AG09309 (cell line): Measurements from ENCODE around the gene RTRAF.

Experiments used
- DNase-seq: peaks from one replicate; pipeline ENCODE4 v3.0.0-alpha.2; 2010; ENCODE audit warnings: low read depth
- H3K4me3 ChIP-seq: 2 replicates; pipeline ENCODE4 v1.5.1; 2011; ENCODE audit warnings: mild to moderate bottlenecking, low read depth, low read length, moderate library complexity; ENCODE audit not compliant: control insufficient read depth
- CTCF ChIP-seq: IDR thresholded peaks from 2 replicates; pipeline ENCODE4 v1.5.1; 2011; ENCODE audit warnings: mild to moderate bottlenecking, low read depth, low read length, inconsistent platforms; ENCODE audit not compliant: insufficient read depth, control insufficient read depth; ENCODE audit errors: missing control alignments

Gene RTRAF

DNA sequence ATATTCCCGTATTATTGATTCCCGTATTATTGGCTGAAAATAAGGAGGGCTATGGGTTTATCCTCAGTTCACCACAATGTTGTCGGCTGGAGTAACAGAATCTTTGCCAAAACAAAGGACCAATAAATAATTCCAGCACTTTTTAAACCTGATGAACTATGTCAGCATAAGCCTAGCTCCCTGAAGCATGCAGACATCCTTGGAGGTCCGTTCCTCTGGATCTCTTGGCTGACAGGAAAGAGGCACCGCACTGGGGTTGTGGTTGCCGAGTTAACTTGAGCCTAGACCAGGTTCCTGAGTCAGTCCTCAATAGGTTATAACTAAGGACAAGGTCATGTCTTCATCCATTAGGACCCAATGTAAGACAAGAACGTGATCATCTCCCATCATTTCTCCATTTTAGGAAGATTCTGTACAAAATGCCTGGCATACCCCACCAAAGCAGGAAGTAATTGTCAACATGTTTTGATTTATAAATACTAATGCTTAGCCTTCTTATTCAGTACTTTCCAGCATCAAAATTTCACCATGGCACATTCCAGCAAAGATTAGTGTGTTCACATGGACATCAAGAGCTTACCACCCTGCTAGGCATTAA lies 43.0 kb downstream of the RTRAF start:
- H3K4me3 ChIP-seq: no peak overlapping the region
- TF ChIP-seq CTCF: no peak
- no peak for DNase-seq

DNA sequence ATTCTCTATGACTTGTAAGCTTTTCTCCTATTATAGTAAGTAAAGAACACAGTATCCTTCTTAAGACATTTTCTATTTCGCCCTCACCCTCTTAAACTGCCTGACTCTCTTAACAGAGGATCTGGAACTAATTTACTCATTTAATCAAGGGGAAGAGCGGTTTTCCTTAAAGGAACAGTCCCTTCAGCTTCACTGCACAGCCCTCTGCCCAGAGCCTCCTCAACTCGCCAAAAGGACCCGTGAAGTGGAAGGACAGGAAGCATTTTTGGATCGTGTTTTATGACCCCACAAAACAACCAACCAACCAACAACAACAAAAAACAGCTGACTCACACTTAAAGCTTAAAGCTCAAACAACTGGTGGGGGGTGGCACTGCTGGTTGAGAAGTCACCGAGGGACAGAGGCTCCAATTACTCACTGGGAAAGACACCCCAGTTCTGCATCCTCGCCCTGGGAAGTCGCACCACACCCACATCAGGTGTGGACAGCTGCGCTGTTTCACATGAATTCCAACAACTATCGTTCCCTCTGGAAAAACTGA lies 43.8 kb downstream of the RTRAF start:
- DNase-seq: no peak
- no peak for TF ChIP-seq CTCF
- H3K4me3 ChIP-seq: no peak overlapping the region

DNA sequence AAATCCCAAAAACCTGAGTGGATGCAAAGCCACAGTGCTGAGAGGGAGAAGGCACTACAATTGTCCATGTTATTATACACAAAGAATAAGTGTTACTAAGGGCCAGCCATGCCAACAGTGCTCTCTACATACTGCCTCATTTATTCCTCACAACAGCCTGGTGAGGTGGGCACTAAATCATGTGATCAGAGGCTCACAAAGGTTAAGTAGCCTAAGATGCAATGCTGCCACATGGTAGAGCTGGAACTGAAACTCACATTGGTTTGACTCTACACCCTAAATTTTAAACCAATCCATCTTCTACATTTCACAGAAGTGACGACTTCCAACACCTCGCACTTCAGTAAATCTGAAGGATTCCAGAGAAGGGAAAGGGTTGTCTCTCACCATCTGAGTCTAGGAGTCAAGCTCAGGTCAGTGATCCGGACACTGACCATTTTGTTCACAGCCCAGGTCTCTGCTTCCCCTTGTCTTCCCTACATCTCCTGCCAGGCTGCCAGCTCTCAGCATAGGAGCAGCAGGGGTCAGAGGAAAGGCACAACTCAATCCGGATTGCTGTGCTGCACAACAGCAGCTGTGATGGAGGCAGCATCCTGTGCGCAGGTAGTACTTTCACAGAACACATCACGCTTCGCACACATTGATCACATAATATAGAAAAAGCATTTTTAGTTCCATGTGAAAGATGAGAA lies 49.9 kb downstream of the RTRAF start:
- no peak for DNase-seq
- TF ChIP-seq CTCF: no peak
- H3K4me3 ChIP-seq: no peak overlapping the region

GRCh38 chr14:52040598-52040997 lies 51.3 kb downstream of the RTRAF start:
- no peak for DNase-seq
- H3K4me3 ChIP-seq: no peak overlapping the region
- TF ChIP-seq CTCF: no peak

GRCh38 chr14:52042371-52043289 lies 53.3 kb downstream of the RTRAF start:
- DNase-seq: no peak

More at GRCh38 chr14:52042371-52043289, 53.3 kb downstream of the RTRAF start:
- no peak for TF ChIP-seq CTCF
- no peak overlapping the region for H3K4me3 ChIP-seq
